ENCODE data around the gene NUP188. TPM values are rescaled to one million over a fixed set of nuclear protein-coding genes. Genes with fewer than 3 reads are reported as not detected.

Gene NUP188
- total RNA-seq, 1 donor from 2014 or later, result 42.4 TPM

- H3K27me3 ChIP-seq (ENCODE audit: low read depth), result no peaks in the 10 kb centered on the region
- no peak for DNase-seq
- peaks cover 23% of the 10 kb centered on the region for H3K4me1 ChIP-seq
- no peak for ATAC-seq
- peaks cover 10% of the 10 kb centered on the region for H3K36me3 ChIP-seq
- no peak for TF ChIP-seq CTCF (IDR thresholded peaks at IDR 0.05)
- no peak overlapping the region for H3K27ac ChIP-seq
- no peak overlapping the region for H3K4me3 ChIP-seq
- H3K9me3 ChIP-seq, result no peaks in the 10 kb centered on the region
- intact Hi-C loops (cut with DNase I), result no loop called here
These were observed 76.4 kb downstream of the NUP188 start for GRCh38 chr9:129023908-129024233.

GRCh38 chr9:129026442-129027223 lies 79.1 kb downstream of the NUP188 start:
- no peak for TF ChIP-seq CTCF (IDR thresholded peaks at IDR 0.05)
- Histone ChIP-seq H3K27me3 (ENCODE audit: low read depth) (no peaks in the 10 kb centered on the region), H3K27ac (peak overlapping the region; percentile 78), H3K4me3 (peak overlapping the region; percentile 91), H3K36me3 (no peaks in the 10 kb centered on the region), H3K9me3 (no peaks in the 10 kb centered on the region), H3K4me1 (peaks cover 23% of the 10 kb centered on the region)
- intact Hi-C loops (cut with DNase I), result no loop called here
- DNase-seq, result no peak
- peak in 1 of 2 donors; percentile 20 for ATAC-seq

GRCh38 chr9:129027224-129027684 lies 79.8 kb downstream of the NUP188 start:
- ATAC-seq, result no peak
- no peaks in the 10 kb centered on the region for H3K27me3 ChIP-seq (ENCODE audit: low read depth)
- H3K4me1 ChIP-seq, result peaks cover 23% of the 10 kb centered on the region
- no peaks in the 10 kb centered on the region for H3K36me3 ChIP-seq
- DNase-seq, result no peak
- no peaks in the 10 kb centered on the region for H3K9me3 ChIP-seq
- peak overlapping the region; percentile 78 for H3K27ac ChIP-seq
- TF ChIP-seq CTCF (IDR thresholded peaks at IDR 0.05), result no peak
- H3K4me3 ChIP-seq, result peak overlapping the region; percentile 91
- intact Hi-C loops (cut with DNase I), result no loop called here

- H3K4me1 ChIP-seq, result peaks cover 23% of the 10 kb centered on the region
- H3K27me3 ChIP-seq (ENCODE audit: low read depth), result no peaks in the 10 kb centered on the region
- peak overlapping the region; percentile 78 for H3K27ac ChIP-seq
- DNase-seq (peak; percentile 84), ATAC-seq (peak; percentile 46 to 54)
- H3K4me3 ChIP-seq, result peak overlapping the region; percentile 91
- no peaks in the 10 kb centered on the region for H3K9me3 ChIP-seq
- intact Hi-C loops (cut with DNase I), result no loop called here
- TF ChIP-seq CTCF (IDR thresholded peaks at IDR 0.05), result no peak
- no peaks in the 10 kb centered on the region for H3K36me3 ChIP-seq
These were observed 80.2 kb downstream of the NUP188 start for GRCh38 chr9:129027685-129028191.

- intact Hi-C loops (cut with DNase I), result no loop called here
- peak; percentile 85 for TF ChIP-seq CTCF (IDR thresholded peaks at IDR 0.05)
- peak within 1 kb of the TSS; percentile 78 for H3K27ac ChIP-seq
These were observed 80.9 kb downstream of the NUP188 start, which contains the start of gene SH3GLB2 for GRCh38 chr9:129028192-129028966. Gene SH3GLB2 (minus strand): TSS chr9:129028331. CDS start chr9:129028154, 177 bp downstream.

More at GRCh38 chr9:129028192-129028966, 80.9 kb downstream of the NUP188 start, which contains the start of gene SH3GLB2:
- Histone ChIP-seq H3K36me3 (no peaks in the 10 kb centered on the region), H3K9me3 (no peaks in the 10 kb centered on the region), H3K4me1 (peaks cover 23% of the 10 kb centered on the region), H3K27me3 (ENCODE audit: low read depth) (no peaks in the 10 kb centered on the region), H3K4me3 (peak within 1 kb of the TSS; percentile 91)
- ATAC-seq, result peak; percentile 98
- DNase-seq, result peak; percentile 95

Measured in lower lobe of right lung (tissue), 2 donors.